GM19468 (cell line): Measurements from ENCODE around the gene ARFIP2.
"Not testable (repeated sequence)": the region's sequence is repeated elsewhere in the genome, so short reads cannot be mapped to it uniquely, and the experiment has no call there.

Source experiments
- ATAC-seq: cut with Tn5 transposase; IDR thresholded peaks from one replicate; pipeline ENCODE4 v1.9.1; 2021; ENCODE audit warnings: mild to moderate bottlenecking, moderate library complexity, moderate number of reproducible peaks; ENCODE audit not compliant: unreplicated experiment; ENCODE audit errors: extremely low read depth

The ARFIP2 gene, protein sequence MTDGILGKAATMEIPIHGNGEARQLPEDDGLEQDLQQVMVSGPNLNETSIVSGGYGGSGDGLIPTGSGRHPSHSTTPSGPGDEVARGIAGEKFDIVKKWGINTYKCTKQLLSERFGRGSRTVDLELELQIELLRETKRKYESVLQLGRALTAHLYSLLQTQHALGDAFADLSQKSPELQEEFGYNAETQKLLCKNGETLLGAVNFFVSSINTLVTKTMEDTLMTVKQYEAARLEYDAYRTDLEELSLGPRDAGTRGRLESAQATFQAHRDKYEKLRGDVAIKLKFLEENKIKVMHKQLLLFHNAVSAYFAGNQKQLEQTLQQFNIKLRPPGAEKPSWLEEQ

DNA sequence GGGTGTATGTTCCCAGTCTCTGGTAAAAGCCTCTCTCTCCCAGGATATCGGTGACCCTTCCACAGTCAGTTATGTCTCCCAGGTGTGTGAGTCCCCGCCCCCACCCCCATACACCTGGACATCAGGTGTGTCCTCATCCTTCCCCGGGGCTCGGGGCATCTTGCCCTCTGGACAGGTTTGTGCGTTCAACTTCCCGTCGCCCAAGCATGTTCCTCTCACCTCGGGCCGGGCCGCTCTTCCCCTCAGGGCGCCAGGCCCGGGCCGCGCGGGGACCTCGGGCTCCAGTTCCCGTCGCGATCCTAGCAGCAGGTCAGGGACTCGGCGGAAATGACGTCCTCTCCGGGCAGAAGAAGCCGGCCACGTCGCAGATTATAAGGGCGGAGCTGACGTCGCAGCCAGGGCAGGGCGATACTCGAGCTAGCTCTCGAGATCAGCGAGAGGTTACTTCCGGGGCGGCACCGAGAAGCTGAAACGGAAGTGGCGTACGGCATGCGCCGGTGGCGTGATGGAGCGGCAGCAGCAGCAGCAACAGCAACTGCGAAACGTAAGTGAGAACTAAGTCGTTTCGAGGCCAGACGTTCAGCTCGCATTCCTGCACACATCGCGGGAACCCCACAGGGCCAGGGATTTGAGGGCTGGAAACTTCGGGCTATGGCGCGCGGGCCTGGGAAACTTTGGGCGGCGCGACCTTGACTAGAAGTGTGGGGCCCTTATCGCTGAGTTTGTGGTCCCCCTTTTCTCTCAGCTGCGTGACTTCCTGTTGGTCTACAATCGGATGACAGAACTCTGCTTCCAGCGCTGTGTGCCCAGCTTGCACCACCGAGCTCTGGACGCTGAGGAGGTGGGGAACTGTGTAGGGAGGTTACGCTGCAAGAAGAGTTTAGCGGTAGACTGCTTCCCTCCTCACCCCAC is at the start of gene ARFIP2, which contains the start of gene TIMM10B:
ARFIP2 (minus strand) TSS at position 320 of the 912 bp plus-strand sequence. CDS start 910 bp downstream, outside the sequence.
TIMM10B (plus strand) TSS at position 490 of the 912 bp plus-strand sequence; CDS start at position 506, 16 bp downstream.
- peak; percentile 98 for ATAC-seq

DNA sequence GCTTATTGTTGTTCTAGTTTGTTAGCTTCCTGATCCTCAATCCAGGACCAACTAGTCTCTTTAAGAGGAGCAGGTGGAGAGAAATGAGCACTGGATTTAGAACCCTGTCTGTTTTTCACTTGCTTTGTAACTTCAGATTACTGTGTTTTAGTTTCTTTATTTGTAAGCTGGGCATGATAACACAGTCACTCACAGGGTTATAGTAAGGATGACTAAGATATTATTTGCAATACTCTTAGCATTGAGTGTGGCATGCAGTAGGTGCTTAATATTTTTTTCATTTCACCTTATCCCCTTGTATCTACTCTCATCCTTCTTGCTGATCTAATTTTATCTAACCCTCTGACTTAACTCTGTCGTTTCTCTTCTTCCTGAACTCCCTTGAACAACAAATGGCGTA is 49.7 kb upstream of the ARFIP2 start:
- ATAC-seq, result no peak

DNA sequence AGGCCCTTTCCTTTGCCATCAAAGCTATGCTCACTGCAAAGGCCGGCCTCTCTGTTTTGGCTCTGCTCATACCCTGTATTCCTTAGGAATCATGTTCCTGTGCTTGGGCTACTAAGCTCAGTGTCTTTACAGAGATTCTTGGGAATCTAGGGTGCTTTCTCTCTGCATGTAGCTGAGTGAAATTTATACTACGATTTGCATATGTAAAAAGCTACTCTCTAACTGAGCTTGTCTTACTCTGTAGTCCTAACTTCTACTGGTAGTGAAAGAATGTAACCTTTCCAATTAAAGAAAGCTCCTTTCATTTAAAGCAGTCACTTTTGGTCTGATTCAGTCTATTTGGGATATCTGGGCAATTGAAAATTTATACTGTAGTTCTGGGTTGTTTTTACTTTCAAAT is 48.1 kb upstream of the ARFIP2 start:
- no peak for ATAC-seq

DNA sequence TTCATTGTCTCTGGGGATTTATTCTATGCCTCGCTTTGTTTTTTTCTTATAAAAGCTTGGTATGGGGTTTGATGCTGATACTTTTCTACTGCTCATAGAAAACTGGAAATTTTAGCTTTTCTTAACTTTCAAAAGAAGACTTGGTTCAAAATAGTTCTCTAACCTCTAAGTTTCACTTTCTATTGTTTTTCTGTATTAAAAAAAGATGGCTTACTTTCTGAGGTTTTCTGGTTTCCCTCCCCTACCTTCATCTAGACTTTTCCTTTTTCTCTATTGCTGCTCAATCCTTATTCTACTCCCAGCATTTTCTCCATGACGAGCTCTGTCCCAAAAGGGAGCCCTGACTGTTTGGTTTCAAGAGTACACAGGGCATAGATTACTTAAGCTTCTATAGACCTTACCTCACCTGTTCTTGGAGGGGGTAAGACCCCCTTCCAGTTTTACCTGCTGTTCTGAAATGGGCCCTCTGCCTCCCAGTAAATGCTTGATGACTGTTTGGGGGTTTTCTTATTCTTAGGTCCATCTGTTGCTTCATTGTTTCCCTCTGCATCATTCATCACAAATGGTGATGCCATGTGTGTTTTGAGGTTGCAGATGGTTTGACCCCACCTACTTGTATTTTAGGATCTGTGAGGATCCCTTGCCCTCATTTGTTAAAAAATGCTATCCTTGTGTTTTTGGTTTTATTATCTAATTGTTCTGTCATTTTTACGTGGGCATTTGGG is 45.4 kb upstream of the ARFIP2 start:
- no peak for ATAC-seq

DNA sequence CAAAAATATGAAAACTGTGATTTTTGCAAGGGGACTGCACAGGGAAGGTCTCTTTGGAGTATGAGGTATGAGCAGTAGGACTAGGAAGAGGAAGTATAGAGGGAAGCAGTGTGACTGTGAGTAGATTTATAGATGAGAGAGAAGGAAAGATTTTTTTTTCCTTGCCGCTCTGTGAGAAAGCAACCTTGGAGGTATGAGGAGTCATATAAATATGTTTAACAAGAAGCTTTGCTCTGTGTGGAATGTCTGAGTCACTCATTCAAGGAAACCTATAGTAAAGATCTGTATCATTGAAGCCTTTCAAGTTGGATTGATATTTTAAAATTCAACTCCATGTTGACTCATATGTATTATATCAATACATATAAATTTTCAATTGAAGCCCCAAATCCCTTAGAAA is 42.1 kb upstream of the ARFIP2 start:
- ATAC-seq, result no peak

DNA sequence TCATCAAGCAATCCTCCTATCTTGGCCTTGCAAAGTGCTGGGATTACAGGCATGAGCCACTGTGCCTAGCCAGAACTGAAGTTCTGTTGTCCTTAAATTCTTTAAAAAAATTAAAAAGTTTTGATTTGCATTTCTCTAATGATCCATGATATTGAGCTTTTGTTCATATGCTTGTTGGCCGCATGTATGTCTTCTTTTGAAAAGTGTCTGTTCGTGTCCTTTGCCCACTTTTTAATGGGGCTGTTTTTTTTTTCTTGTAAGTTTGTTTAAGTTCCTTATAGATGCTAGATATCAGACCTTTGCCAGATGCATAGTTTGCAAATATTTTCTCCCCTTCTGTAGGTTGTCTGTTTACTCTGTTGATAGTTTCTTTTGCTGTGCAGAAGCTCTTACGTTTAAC is 40.8 kb upstream of the ARFIP2 start:
- ATAC-seq, result not testable (repeated sequence)

DNA sequence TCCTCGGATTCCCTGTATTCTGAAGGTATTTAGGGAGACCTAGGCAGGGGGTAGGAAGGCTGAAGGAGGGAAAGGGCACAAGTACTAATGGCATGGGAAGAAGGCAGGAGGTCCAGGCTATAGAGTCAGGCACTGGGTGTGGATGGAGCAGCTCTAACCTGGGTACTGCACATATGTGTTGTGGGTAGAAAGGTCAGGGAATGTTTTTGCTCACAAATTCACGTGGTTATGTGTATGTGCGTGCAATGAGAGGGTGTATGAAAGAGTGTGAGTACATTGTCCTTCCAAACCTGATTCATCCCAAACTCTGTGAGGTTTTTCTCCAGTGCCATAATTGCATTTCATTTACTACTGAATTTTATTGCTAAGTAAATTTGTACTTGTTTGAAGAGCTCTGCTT is 39.1 kb upstream of the ARFIP2 start:
- ATAC-seq, result no peak

DNA sequence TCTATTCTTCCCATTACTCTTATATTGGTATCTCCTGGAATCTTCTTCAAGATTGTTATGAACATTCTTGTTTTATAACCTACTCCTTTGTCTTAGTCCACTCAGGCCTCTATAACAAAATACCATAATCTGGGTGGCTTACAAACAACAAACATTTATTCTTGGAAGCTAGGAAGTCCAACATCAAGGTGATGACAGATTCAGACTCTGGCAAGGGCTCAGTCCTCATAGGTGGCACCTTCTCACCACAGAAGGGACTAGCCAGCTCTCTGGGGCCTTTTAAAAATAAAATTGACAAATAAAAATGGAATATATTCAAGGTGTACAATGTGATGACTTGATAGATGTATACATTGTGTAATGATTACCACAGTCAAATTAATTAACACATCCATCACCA is 35.7 kb upstream of the ARFIP2 start:
- no peak for ATAC-seq

DNA sequence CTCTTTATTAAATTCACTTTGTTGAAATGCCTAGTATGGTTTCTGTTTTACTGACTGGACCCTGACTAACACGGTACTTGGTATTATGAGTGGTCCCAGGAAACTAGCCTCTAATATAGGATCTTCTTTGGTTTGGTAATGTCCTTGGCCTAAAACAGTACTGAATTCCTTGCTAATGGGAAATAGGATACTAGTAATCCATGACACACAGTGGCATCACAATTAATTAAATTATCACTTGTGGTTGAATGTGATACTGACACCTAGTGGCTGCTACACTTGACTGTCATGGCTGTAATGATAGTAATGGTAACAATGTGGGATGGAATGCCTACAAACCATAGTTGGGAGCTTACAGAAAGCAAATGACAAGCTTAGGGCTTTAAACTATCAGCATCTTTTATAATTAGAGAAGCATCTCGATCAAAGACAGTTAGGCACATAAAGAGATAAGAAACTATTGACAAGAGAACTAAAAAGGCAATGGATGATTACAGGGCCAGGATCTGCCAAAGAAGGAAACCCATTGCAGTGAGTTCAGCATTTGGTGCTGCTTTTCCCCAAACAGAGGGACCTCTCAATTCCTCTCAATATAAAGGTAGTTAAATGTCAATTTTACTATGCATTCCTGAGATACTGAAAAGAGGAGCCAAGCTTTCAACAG is 24.6 kb upstream of the ARFIP2 start:
- ATAC-seq, result no peak

DNA sequence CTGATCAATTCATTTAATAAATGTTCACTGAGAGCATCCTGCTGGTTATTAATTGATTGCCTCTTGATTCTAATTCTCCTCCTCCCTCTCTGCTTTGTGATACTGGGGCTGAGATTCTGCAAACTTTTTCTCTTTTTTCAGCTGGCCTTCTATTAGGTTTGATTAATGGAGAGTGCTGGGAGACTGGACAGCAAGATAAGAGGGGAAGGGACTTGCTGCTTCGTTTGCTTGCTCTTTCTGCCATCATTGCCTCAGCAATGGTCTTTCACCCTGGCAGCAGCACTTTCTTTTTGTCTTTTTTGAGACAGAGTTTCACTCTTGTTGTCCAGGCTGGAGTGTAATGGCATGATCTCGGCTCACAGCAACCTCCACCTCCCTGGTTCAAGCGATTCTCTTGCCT is 23.0 kb upstream of the ARFIP2 start:
- no peak for ATAC-seq

DNA sequence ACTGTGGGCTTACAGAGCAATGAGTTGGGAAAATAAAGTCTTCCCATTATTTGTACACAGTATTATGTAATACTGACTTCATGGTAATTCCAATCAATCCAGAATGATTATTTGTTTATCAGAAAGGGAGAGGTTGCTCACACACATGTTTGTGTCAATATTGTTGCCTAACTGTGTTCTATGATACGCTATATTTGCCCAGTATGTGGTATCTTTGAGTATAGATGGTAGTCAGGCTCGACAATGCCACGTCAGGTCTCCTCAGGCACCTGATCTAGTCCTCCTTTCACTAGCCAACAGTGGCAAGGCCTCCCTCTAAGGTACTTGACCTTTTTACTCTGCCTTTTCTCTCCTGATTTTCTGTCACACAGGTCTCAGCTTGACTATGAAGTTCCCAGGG is 21.3 kb upstream of the ARFIP2 start:
- no peak for ATAC-seq

DNA sequence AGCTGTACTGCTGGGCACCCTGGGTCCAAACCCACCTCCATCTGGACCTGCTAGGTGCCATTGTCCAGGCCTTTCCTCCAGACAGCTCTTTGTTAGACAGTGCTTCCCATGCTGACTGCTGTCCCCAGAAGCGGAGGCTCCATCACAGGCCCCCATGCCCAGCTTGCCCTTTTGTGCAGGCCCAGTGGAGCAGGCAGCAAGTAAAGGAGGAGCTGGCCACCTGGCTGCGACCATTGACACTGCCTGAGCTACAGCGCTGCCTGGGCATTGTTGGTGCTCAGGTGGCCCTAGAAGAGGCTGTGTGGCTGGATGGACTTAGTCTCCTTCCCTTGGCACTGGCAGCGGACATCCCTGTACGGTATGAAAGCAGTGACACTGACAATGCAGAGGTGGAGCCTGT is 17.4 kb upstream of the ARFIP2 start:
- no peak for ATAC-seq

DNA sequence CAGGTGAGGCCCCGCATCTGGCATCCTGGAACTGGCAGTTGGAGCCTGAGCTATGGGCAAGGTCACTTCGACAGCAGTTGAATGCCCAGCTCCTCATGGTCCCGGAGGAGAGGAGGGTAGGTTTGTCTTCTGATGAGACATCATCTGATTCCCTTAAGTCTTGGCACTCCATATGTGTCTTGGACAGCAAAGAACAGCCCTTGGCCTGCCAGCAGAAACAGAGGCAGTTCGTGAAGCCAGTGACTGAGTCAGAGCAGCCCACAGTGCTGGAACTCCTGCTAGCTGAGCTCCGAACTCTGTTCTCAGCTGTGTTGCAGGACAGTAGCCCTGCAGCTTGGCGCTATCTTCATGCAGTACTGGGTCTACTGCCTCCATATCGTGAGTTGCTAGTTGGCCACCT is 17.0 kb upstream of the ARFIP2 start:
- no peak for ATAC-seq

DNA sequence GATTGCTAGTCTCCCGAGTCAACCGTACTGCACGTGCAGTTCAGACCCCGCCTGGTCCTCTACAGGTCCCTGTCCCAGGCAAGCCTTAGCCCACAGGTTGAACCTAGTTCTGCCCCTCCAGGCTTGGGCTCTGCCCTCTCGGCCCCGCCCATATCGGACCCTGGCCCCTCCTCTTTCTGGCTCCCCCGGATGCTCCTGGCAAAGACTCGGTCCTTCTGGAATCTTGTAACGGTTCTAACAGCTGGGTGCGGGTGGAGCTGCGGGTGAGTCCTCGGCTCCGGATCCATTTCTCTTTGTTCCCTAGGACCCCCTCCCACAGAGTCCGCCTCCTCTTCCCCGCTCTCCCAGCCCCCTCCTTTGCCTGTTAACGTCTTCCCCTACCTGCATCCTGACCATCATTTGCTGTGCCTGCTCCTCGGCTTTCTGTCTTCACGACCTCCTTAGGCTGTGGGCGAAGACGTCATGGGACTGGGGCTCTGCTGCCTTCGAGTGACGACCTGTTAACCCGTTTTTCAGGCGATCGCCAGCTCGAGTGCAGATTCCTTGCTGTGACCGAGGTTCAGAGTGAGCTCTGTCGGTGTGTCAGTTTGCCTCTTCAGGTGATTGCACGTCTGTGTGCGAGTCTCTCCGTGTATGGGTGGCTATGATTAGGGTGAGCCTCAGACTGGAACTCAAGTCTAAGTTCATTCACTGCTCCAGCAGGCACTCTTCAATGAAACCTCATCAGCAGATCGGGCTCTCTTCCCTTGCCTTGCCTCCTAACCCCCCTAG is 16.1 kb upstream of the ARFIP2 start, which contains the start of gene DNHD1:
DNHD1 (plus strand) TSS at position 212 of the 771 bp plus-strand sequence. CDS start 936 bp downstream, outside the sequence.
- no peak for ATAC-seq

DNA sequence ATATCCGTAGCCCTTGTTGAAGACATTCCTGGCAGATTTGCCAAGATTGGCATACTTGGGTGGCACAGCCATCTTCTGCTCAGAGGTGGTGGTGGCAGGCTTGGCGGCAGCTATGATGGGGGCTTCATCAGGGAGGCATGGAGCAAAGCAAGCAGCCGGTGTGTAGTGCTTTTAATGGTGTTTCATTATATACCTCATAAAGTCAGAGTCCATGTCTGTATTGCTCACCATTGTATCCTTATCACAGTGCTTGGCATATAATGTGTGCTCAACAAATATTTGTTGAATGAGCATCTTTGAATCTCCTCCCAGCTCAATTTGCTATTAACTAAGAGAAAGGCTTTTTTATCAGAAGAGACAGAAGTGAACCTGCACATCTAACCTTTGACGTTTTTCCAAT is 8.2 kb upstream of the ARFIP2 start:
- no peak for ATAC-seq

DNA sequence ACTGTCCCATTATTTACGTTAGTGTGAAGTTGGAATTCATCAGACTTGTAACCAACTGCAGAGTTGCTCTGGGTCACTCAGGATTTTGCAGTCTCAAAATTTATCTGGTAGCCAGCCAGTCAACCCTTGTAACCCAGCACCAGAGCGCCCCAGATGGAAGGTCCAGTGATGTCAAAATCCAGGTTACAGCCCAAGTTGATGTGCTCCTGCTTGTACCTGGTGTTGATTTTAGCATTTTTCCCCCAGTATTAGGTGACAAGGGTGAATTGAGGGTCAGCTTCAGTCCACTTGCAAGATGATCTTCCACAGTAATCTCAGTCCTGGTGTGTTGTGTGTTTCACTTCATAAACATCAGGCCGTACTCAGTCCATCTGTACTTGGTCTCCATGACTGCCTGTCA is 7.7 kb upstream of the ARFIP2 start:
- ATAC-seq, result no peak

DNA sequence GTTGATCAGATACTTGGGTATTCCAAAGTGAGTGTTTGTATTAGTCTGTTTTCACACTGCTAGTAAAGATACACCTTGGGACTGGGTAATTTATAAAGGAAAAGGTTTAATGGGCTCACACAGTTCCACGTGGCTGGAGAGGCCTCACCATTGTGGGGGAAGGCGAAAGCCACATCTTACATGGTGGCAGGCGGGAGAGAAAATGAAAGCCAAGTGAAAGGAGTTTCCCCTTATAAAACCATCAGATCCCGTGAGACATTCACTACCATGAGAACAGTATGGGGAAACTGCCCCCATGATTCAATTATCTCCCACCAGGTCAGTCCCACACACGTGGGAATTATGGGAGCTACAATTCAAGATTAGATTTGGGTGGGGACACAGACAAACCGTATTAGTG is 7.2 kb upstream of the ARFIP2 start:
- no peak for ATAC-seq

DNA sequence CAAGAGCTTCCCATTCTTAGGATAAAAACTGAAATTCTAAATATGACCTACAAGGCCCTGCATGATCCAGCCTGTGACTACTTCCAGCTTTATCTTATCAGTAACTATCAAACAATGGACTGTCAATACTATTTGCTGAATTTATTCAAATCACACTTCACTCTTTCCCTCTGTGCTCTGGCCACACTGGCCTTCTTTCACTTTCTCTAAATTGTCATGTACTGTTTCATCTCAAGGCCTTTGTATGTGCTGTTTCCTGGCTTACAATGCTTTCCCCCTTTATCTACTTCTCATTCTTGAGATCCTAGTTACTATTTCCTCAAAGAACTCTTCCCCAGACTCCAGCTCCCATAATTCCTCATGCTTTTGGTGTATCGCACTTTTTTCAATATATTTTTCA is 5.8 kb upstream of the ARFIP2 start:
- no peak for ATAC-seq

DNA sequence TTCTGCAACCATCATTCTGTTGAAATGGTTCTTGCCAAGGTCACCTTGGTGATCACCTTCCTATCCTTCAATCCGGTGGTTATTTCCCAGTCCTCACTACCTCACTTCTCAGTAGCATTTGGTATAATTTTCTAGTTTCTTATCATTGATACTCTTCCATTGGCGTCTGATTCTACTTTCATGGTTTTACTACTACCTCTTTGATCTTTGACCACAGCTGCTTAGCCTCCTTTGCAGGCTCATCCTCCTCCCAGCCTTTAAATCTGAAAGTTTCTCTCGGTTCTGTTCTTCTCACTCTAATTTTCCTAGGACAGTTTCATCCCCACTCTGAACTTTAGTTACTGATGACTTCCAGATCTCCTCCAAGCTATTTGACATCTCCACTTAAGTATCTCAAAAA is 5.1 kb upstream of the ARFIP2 start:
- ATAC-seq, result no peak
